G401.6 (cell line): ENCODE data around the gene USP40.
"Not testable (repeated sequence)": the region's sequence is repeated elsewhere in the genome, so short reads cannot be mapped to it uniquely, and the experiment has no call there.

Source experiments
- FAIRE-seq: peaks from 2 replicates; lab custom pipeline; 2012; peaks lifted over from hg19 to GRCh38; lab: Jason Lieb, UNC

The USP40 gene

DNA sequence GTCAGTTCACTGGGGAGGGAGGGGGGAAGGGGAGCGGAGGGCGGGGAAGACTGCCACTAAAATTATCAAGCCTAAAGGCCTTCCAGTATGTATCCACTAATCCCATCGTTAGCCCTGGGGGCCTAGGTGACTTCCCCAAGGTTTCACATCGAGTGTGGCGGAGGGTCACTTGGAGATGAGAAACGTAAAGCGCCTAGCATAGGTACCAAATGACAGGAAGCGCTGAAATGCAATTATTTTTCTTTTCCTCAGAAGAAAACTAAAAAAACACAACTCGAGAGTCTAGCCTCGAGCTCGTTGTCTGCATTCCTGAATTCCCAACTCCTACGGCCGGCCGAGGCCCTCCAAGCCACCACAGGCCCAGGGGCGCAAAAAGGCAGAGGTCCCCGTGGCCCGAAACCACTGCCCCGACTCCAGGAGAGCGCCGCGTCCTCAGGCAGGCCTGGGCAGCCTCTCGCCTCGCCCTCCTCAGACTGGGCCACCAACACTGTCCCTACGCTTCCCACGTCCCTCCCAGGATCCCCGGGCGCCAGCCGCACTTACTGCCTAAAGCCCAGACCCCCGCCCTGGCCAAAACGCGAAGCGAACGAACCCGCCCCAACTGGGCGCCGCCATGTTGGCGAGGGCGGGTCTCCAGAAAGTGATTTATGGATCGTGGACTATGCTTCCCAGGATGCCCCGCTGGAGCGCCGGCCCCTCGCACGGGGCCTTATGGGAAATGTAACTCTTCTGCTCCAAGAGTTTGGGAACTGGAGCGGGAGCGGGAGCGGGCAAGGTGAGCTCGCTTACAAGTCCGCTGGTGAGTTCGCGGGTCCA lies at the start of gene USP40:
USP40 (minus strand) TSS at position 642 of the 816 bp plus-strand sequence. CDS start 1,228 bp downstream, outside the sequence.
- FAIRE-seq, result peak; percentile 97

DNA sequence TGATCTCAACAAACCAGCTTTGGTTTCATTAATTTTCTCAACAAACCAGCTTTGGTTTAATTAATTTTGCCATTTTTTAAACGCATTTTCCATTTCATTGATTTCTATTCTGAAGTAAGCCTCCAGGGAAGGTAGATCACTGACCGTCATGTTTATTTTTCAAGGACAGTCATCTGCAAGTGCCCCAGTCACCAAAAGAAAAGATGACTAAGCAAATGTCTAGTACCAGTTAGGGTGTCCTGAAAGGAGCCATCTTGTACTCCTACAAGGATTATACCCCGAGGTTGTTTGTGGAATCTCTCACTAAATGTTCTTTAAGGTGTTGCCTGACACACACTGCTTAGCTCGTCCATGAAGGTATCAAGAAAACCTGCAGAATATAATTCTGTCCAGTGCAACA lies 44.7 kb upstream of the USP40 start:
- FAIRE-seq, result no peak

GRCh38 chr2:233605680-233606079 lies 39.1 kb upstream of the USP40 start:
- no peak for FAIRE-seq

DNA sequence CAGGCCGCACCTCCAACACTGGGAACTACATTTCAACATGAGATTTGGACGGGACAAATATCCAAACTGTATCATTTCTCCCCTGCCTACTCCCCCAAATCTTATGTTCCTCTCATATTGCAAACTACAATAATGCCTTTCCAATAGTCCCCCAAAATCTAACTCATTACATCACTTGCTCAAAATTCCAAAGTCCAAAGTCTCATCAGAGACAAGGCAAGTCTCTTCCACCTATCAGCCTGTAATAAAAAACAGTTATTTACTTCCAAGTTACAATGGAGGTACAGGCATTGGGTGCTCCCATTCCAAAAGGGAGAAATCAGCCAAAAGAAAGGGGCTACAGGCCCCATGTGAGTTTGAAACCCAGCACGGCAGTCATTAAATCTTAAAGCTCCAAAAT lies 38.2 kb upstream of the USP40 start:
- no peak for FAIRE-seq

DNA sequence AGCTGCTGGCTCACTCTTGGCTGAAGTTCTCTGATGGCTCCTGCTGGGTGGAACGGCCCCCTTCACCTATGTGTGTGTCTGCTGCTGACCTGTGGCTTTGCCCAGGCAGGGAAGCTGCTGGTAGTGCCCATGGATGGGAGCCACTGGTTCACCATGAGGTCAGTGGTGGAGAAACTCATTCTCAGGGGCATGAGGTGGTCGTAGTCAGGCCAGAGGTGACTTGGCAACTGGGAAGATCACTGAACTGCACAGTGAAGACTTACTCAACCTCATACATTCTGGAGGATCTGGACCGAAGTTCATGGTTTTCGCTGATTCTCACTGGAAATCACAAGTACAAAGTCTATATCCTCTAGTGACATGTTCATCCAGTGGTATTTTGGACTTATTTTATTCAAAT lies 36.9 kb upstream of the USP40 start:
- FAIRE-seq, result no peak

DNA sequence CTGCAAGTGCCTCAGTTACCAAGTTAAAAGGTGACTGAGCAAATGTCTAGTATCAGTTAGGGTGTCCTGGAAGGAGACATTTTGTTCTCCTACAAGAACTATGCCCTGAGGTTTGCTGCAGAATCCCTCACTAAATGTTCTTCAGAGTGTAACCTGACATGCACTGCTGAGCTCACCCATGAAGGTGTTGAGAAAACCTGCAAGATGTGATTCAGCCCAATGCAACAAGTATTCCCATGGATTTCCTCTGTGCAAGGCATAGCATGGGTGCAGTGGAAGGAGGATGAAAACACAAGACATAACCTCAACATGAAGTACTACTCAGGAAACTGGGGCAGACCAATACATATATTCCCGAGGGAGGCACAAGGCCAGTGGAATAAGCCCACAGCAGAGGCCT lies 35.5 kb upstream of the USP40 start:
- FAIRE-seq, result no peak

DNA sequence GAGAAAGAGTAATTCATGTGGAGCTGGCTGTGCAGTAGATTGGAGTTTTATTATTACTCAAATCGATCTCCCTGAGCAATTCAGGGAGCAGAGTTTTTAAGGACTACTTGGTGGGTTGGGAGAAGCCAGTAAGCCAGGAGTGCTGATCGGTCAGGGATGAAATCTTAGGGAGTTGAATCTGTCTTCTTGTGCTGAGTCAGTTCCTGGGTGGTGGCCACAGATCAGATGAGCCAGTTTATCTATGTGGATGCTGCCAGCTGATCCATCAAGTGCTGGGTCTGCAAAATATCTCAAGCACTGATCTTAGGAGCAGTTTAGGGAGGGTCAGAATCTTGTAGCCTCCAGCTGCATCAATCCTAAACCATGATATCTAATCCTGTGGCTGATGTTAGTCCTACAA lies 33.8 kb upstream of the USP40 start:
- no peak for FAIRE-seq

DNA sequence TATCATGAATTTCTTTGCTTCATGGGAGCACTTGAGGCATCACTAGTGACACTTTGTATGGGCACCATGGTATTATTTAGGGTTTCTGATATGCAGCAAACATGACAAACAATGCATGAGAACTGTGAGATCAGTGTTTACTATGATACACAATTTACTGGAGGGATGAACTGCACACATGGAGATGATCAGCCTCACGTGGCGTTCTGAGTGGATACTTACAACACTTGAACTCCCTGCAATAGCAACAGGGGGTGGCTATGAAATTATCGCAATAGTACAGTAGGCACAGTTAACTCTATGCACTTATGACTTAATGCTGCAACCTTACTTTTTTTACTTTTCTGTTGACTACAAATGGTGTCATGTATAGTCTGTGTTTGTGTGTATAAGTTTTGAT lies 32.4 kb upstream of the USP40 start:
- FAIRE-seq, result no peak

- no peak for FAIRE-seq
These were observed 30.9 kb upstream of the USP40 start for GRCh38 chr2:233597522-233597921.

DNA sequence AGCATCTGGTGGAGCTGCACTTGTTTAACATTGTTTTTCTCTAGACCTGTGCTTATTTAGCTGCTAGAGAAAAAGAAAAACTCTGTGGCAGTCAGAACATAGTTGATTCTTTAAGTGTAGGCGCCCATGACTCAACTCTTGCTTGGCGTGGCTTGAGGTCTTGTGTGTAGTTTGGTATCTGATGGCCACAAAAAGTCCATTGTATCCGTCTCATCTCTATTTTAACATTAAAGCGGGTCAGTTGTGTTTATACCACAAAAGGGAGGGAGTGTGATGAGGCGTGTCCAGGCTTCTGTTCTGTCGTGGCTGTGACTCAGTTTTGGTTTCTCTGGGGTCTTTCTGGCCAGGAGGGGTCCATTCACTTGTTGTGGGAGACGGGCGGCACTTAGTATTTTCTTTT lies 26.6 kb upstream of the USP40 start:
- no peak for FAIRE-seq

- not testable (repeated sequence) for FAIRE-seq
These were observed 26.1 kb upstream of the USP40 start for GRCh38 chr2:233592706-233593105.

- no peak for FAIRE-seq
These were observed 21.8 kb upstream of the USP40 start for GRCh38 chr2:233588400-233588799.

DNA sequence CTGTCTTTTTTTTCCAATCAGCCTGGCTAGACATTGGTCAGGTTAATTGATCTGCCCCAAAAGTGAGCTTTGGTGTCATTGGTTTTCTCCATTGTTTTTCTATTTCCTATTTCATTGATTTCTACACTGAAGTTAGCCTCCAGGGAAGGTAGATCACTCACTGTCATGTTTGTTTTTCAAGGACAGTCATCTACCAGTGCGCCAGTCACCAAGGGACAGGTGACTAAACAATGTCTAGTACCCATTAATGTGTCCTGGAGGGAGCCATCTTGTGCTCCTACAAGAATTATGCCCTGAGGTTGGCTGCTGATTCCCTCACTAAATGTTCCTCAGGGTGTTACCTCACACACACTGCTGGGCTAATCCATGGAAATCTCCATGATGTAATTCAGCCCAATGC lies 17.6 kb upstream of the USP40 start:
- no peak for FAIRE-seq

DNA sequence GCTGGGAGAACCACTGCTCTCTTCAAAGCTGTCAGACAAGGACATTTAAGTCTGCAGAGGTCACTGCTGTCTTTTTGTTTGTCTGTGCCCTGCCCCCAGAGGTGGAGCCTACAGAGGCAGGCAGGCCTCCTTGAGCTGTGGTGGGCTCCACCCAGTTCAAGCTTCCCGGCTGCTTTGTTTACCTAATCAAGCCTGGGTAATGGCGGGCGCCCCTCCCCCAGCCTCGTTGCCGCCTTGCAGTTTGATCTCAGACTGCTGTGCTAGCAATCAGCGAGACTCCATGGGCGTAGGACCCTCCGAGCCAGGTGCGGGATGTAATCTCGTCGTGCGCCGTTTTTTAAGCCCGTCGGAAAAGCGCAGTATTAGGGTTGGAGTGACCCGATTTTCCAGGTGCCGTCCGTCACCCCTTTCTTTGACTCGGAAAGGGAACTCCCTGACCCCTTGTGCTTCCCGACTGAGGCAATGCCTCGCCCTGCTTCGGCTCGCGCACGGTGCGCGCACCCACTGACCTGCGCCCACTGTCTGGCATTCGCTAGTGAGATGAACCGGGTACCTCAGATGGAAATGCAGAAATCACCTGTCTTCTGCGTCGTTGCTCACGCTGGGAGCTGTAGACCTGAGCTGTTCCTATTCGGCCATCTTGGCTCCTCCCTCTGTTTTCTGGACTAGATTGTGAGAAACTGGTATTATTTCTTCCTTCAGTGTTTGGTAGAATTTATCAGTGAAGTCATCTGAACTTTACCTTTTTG lies 16.8 kb upstream of the USP40 start:
- FAIRE-seq, result not testable (repeated sequence)

DNA sequence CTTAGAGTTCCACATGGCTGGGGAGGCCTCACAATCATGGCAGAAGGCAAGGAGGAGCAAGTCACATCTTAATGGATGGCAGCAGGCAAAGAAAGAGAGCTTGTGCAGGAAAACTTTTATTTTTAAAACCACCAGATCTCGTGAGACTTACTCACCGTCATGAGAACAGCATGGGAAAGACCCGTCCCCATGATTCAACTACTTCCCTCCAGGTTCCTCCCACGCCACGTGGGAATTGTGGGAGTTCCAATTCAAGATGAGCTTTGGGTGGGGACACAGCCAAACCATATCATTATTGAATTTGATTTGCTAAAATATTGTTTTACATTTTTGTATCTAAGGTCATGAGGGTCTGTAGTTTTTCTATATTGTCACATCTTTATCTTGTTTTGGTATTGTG lies 10.8 kb upstream of the USP40 start:
- FAIRE-seq, result not testable (repeated sequence)

- FAIRE-seq, result no peak
These were observed 5.9 kb upstream of the USP40 start for GRCh38 chr2:233572468-233572867.

- no peak for FAIRE-seq
These were observed 4.9 kb upstream of the USP40 start for GRCh38 chr2:233571462-233571861.

DNA sequence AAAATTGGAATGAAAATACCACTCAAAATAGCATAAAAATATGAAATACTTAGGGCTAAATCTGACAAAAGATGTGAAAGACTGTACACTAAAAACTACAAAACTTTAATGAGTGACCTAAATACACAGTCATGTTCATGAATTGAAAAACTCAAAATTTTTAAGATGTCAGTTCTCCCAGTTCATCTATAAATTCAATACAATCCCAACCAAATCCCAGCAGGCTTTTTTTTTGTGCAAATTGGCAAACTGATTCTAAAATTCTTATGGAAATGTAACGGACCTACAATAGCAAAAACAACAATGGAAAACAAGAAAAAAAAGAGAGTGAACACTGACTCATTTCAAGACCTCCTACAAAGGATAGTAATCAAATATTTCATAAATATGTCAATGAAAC lies 4.4 kb upstream of the USP40 start:
- FAIRE-seq, result no peak

DNA sequence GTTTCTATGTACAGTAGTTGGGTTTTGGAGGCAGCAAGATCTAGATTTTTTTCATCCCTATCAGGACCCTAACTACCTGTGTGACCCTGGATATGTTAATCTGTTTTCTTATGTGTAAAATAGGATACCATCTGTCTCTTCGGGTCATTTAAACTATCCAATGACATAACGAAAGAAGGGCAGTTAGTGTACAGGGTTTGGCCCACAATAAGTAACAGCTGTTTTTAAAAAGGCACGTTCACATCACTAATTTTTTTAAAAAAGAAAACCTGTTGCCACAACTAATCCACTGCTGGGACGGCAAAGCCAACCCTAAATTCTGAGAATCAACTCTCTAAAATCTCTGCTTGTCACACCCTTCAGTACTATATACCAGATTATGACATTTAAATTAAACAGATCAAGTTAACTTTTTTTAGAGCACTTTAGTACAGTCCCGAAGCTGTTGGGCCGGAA lies 869 bp downstream of the USP40 start:
- FAIRE-seq, result no peak

DNA sequence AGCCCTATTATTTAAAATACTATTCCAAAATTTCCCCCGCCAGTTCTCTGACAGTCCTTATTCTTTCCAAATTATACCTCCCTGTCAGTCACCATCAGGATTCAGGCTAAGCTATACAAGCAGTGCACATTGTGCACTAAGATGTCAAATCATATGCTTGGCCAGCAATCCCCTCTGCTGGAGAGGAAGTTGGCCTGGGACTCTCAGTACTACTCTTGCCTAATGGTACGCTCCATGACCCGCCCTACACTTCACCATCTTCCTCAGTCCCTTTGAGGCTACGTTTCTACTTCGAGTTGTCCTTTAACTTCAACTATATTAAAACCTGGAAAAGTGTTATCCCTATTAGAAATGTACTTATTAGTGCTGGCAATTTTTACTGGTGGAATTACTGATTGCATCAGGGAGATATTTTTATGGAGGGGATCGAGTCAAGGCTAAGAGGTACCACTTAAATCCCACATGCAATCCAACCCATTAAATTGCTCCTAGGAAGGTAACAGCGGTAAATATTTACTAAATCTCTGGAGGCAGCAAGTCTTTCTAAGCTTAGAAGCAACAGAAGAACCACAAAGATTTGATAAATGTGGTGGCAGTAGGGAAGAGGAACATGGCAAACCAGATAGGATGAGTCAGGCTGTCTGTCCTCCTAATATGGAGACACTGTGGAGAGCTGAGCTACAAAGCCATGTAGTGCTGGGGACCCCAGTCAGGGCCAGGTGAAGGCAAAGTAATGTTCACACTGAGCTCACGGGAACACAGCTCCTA lies 2.7 kb downstream of the USP40 start:
- FAIRE-seq, result no peak

GRCh38 chr2:233556881-233557736 lies 9.5 kb downstream of the USP40 start:
- FAIRE-seq, result no peak

DNA sequence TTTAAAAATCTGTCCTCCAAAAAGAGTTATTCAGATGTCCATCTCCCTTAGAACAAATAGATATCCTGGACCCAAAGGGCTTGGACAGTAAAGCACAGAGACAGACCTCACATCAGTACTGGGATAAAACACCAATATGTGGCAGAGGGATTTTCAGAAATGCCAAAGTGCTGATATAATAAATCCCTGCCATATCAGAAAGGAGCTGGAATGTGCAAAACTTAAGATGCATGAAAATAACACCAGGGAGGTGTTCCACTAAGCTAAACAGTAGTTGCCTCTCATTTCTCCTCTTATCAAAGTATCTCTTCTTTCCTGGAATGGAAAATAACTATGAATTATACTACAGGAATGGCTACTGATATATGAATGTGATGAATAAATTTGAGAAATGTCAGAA lies 13.2 kb downstream of the USP40 start:
- no peak for FAIRE-seq
